Prostate gland (tissue), 2 donors: ENCODE data around the gene TARS1. TPM values are rescaled to one million over a fixed set of nuclear protein-coding genes. Genes with fewer than 3 reads are reported as not detected.
A peak's percentile ranks its signal among the peaks of the same experiment; 100 is the strongest.

ENCODE experiments used
- DNase-seq: peaks from one replicate; pipeline ENCODE4 v3.0.0-alpha.2; 2019; ENCODE audit warnings: low spot score
- H3K27ac ChIP-seq, 2 donors: fragments of 200-600 bp; sonication (generic); 2 replicates each; pipeline ENCODE4 v1.5.1; 2017 to 2019
- H3K27me3 ChIP-seq: fragments of 200-600 bp; sonication (generic); replicated peaks from 2 replicates; pipeline ENCODE4 v1.5.1; 2019; ENCODE audit not compliant: insufficient read depth
- H3K36me3 ChIP-seq, 2 donors: fragments of 200-600 bp; sonication (generic); 1 replicate in 1 of 2; 2 replicates in 1 of 2; pipeline versions ENCODE4 v1.5.1 to v1.8.1; 2017 to 2019
- H3K4me1 ChIP-seq: fragments of 200-600 bp; sonication (generic); replicated peaks from 2 replicates; pipeline ENCODE4 v1.5.1; 2019
- H3K4me3 ChIP-seq, 2 donors: fragments of 200-600 bp; sonication (generic); 2 replicates each; pipeline ENCODE4 v1.5.1; 2017 to 2019
- H3K9me3 ChIP-seq: fragments of 200-600 bp; sonication (generic); 2 replicates; pipeline ENCODE4 v1.5.1; 2017
- POLR2A ChIP-seq: fragments of 450-650 bp; IDR thresholded peaks from one replicate; pipeline ENCODE4 v1.6.1; 2016; ENCODE audit warnings: antibody characterized with exemption, mild to moderate bottlenecking
- POLR2AphosphoS5 ChIP-seq: sonication (generic); formaldehyde crosslinking; IDR thresholded peaks from one replicate; pipeline ENCODE4 v1.6.1; 2017; ENCODE audit warnings: antibody characterized with exemption
- WGBS: methylation state at CpG from one replicate; pipeline ENCODE4 v1.1.5; 2018; 5-methylcytosine and 5-hydroxymethylcytosine counted together
- intact Hi-C: fragments of 100-400 bp; cut with DNase I; formaldehyde crosslinking; loops from one replicate; pipeline ENCODE4 v1.14.2; 2022
- total RNA-seq, 2 donors: library from RNA; depleted of rRNA; stranded (reverse); fragments of >200 nt; gene quantifications; one replicate each; pipeline ENCODE4 v1.1.0, GENCODE V29; 2016
- TF ChIP-seq, protein P1 (sequence below), 4 experiments: fragments of 200-600 bp in 2 of 4; fragments of 450-650 bp in 2 of 4; sonication (generic) in 2 of 4; IDR thresholded peaks; 1 replicate in 3 of 4; 2 replicates in 1 of 4; pipeline ENCODE4 v1.5.1; 2016 to 2019; ENCODE audit warnings: antibody characterized with exemption in 4 of 4, mild to moderate bottlenecking in 2 of 4, moderate library complexity in 2 of 4

The TARS1 gene
- total RNA-seq, 2 donors from 2014 or later = 27.4 to 65.9 TPM

DNA sequence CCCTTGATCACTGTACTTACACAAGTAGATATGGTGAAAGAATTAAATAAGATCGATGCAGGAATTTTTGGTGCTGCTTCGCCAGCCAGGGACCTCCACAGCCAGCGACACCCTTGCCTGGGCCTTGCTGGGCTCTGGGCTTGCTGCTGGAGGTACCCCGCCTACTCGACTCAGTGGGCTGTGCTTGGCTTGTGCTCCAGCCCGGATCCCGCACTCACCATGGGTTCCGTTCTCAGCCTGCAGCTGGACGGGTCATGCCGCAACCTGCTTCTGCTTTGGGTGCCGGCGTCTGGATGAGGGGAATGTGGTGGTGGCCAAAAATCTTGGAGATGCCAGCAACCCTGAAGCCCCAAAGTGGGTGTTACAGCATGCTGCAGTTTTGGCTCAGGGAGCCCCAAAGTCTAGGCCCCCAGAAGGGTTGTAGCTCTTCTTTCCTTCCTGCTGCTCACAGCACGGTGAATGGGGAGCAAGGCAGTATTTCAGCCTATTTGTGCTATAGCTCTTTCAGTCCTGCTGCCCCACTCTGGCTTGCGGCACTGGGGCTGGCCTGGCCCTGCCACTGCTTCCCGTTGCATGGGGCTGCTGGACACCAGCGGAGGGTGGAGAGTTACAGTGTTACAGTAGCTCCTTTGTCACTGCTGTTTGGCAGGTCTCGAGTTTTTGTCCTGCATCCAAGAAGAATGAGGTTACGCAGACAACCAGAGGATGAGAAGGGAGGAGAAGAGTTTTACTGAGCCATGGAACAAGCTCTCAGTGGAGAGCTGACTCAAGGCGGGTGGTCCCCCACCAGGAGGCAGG, 48.0 kb downstream of the TARS1 start:
- WGBS = 87% methylated on average over 19 of the region's 19 CpGs
- H3K9me3 ChIP-seq = no peaks in the 10 kb centered on the region
- no peak overlapping the region for H3K4me3 ChIP-seq
- intact Hi-C loops = no loop called here
- no peak overlapping the region for H3K27ac ChIP-seq
- DNase-seq = no peak
- no peaks in the 10 kb centered on the region for H3K27me3 ChIP-seq
- no peaks in the 10 kb centered on the region for H3K36me3 ChIP-seq
- no peaks in the 10 kb centered on the region for H3K4me1 ChIP-seq
- TF ChIP-seq POLR2AphosphoS5 = no peak
- TF ChIP-seq, protein P1, sequence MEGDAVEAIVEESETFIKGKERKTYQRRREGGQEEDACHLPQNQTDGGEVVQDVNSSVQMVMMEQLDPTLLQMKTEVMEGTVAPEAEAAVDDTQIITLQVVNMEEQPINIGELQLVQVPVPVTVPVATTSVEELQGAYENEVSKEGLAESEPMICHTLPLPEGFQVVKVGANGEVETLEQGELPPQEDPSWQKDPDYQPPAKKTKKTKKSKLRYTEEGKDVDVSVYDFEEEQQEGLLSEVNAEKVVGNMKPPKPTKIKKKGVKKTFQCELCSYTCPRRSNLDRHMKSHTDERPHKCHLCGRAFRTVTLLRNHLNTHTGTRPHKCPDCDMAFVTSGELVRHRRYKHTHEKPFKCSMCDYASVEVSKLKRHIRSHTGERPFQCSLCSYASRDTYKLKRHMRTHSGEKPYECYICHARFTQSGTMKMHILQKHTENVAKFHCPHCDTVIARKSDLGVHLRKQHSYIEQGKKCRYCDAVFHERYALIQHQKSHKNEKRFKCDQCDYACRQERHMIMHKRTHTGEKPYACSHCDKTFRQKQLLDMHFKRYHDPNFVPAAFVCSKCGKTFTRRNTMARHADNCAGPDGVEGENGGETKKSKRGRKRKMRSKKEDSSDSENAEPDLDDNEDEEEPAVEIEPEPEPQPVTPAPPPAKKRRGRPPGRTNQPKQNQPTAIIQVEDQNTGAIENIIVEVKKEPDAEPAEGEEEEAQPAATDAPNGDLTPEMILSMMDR (IDR thresholded peaks at IDR 0.05) = no peak
- no peak for TF ChIP-seq POLR2A

DNA sequence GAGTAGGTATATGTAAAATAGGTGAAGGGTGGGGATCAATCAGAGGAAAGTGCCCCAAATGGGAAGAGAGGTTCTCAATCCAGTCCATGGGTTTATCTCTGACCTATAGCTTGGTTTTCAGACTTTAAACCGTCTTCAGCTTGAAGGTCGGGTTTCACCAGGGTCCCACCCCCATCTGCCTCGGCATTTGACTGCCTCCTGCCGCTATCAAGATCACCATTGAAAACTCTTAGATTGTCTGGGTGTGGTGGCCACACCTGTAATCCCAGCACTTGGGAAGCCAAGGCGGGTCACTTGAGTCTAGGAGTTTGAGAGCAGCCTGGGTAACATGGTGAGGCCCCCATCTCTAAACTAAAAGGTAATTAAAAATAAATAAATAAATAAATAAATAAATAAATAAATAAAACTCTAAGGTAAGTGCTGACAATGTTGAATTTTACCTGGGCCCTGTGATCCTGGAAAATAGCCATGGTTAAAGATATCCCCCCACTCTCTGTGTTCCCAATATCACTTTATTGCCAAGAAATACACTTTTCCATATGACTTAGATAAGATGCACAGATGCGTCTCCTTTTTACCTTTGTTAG, 48.8 kb downstream of the TARS1 start:
- Histone ChIP-seq H3K9me3 (no peaks in the 10 kb centered on the region), H3K27me3 (no peaks in the 10 kb centered on the region), H3K4me3 (no peak overlapping the region), H3K4me1 (no peaks in the 10 kb centered on the region), H3K36me3 (no peaks in the 10 kb centered on the region), H3K27ac (no peak overlapping the region)
- intact Hi-C loops = no loop called here
- TF ChIP-seq POLR2AphosphoS5 (no peak), POLR2A (no peak)
- TF ChIP-seq, protein P1 (IDR thresholded peaks at IDR 0.05) = no peak
- no peak for DNase-seq
- 96% methylated on average over 6 of the region's 6 CpGs for WGBS

DNA sequence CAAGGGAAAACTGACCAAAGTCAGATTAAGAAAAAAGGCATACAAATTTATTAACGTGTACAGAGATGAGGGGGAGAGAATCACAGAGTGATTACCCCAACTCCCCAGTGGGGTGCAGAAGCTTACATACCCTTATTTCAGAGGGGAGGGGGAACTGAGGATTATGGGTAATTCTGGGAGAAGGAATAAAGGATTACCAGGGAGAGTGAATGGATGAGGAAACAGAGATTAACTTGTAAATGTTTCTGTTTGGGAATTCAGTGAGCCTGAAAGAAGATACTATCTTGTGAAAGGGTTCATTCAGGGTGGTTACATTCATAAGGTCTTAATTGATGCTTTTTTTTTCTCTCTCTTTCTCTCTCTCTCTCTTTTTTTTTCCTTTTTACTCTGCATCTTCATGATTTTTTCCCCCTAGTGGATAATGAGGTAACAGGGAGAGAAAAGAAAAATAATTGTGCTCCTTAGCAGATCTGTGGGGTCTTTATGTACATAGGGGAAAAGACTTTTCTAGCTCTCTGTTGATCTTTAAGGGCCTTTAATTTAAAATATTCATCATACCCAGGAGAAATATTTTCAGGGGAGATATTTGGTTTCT, 49.4 kb downstream of the TARS1 start:
- intact Hi-C loops = no loop called here
- WGBS = 85% methylated on average over 1 of the region's 1 CpG
- no peak for TF ChIP-seq POLR2AphosphoS5
- TF ChIP-seq, protein P1 (IDR thresholded peaks at IDR 0.05) = no peak
- TF ChIP-seq POLR2A = no peak

DNA sequence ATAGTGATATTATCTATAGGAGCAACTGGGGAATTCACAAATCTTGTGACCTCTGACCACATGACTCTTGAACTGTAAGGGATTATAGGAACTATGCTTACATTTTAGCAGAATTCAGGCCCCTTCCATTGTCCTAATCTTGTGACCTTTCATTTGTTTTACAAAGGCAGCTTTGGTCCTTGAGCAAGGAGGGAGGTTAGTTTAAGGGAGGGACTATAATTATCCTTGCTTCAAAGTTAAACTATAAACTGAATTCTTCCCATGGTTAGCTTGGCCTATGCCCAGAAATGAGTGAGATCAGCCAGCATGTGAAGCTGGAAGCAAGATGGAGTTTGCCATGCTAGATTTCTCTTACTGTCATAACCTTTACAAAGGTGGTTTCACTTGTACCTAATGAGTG, 51.2 kb downstream of the TARS1 start:
- Histone ChIP-seq H3K36me3 (no peaks in the 10 kb centered on the region), H3K27ac (no peak overlapping the region), H3K4me3 (no peak overlapping the region), H3K4me1 (no peaks in the 10 kb centered on the region), H3K9me3 (no peaks in the 10 kb centered on the region), H3K27me3 (no peaks in the 10 kb centered on the region)
- intact Hi-C loops = no loop called here
- DNase-seq = no peak
- TF ChIP-seq POLR2AphosphoS5 (peak; percentile 20), POLR2A (no peak)
- TF ChIP-seq, protein P1 (IDR thresholded peaks at IDR 0.05) = no peak

More for the DNA sequence above, 49.4 kb downstream of the TARS1 start:
- H3K4me3 ChIP-seq = no peak overlapping the region
- no peaks in the 10 kb centered on the region for H3K9me3 ChIP-seq
- DNase-seq = no peak
- H3K27me3 ChIP-seq = no peaks in the 10 kb centered on the region
- H3K36me3 ChIP-seq = no peaks in the 10 kb centered on the region
- no peaks in the 10 kb centered on the region for H3K4me1 ChIP-seq
- H3K27ac ChIP-seq = no peak overlapping the region
